Activated naive CD4-positive, alpha-beta T cell treated with anti-CD3 and anti-CD28 coated beads, Interleukin-2, amount 50 U/mL, for 72 hours (primary cell): ENCODE data around the gene RUNX3. TPM values are rescaled to one million over a fixed set of nuclear protein-coding genes. Genes with fewer than 3 reads are reported as not detected.
"Not testable (repeated sequence)": the region's sequence is repeated elsewhere in the genome, so short reads cannot be mapped to it uniquely, and the experiment has no call there.

Experiments
- ATAC-seq, 2 donors: fragments of 150-1000 bp; cut with Tn5 transposase; 2 replicates each; pipeline ENCODE4 v1.10.0; 2021; ENCODE audit warnings: mild to moderate bottlenecking in 2 of 2, moderate library complexity in 2 of 2
- DNase-seq, 2 donors: peaks; one replicate each; pipeline ENCODE4 v3.0.0; 2021 to 2022; ENCODE audit warnings: low spot score in 2 of 2
- H3K27ac Mint-ChIP-seq, 2 donors: one replicate each; pipeline ENCODE4 v1.8.0; 2022; ENCODE audit warnings: mild to moderate bottlenecking in 2 of 2, mixed read lengths in 2 of 2
- H3K36me3 Mint-ChIP-seq, 2 donors: one replicate each; pipeline ENCODE4 v1.8.0; 2022; ENCODE audit warnings: mixed read lengths in 2 of 2
- H3K9me3 Mint-ChIP-seq, 2 donors: one replicate each; pipeline ENCODE4 v1.8.0; 2022; ENCODE audit warnings: mixed read lengths in 2 of 2
- total RNA-seq, 2 donors: library from RNA; stranded (reverse); gene quantifications; one replicate each; pipeline ENCODE4 v1.2.3, GENCODE V29; 2022

The RUNX3 gene
- 100 to 1,000 TPM; 119 to 136 TPM for total RNA-seq

DNA sequence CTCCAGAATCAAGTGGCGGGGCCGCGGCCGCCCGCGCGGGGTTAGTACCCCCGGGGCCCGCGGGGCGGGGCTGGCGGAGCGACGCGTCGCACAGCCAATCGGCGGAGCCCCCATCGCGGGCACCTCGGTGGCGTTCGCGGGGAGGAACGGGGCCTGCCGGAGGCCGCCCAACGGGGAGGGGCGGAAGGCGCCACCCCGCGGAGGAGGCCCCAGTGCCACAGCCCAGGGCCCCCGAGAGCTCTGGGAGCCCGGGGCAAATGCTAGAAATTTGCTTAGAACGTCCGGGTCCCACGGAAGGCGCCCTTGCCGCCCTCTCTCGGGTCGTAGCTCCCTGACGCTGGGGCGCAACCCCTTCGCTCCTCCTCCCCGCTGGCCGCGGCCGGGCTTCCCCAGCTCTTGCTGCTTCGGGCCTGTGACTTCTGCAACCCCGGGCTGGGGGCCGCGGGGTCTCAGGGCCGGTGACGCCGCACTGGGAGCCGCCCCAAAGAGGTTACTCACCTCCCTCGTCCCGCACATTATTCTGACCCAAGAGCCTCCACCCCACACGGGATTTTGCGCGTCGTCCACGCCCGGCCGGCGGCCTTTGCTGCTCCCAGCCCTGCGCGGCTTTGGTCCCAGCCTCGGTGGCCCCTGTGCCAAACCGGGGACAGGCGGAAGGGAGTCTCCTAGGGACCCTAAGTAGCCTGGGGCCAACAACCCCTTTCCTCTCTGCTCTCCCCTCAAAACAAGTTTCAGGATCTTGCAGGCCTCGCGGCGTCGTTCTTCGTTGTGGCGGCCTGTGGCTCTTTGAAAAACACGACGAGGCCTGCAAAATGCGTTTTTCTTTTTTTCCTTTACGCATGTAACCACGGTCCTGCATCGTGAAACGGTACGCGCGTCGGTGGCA lies at the start of gene RUNX3:
Gene RUNX3 (minus strand): TSS at position 17 of the 886 bp plus-strand sequence. CDS start 408 bp downstream, outside the sequence.
- peak; percentile 76 to 85 for ATAC-seq
- Mint-ChIP-seq H3K9me3 (no peaks in the 10 kb centered on the region), H3K27ac (peak within 1 kb of the TSS; percentile 86 to 96), H3K36me3 (peaks cover 41 to 42% of the 10 kb centered on the region in 2 donors)
- peak; percentile 93 to 94 for DNase-seq

DNA sequence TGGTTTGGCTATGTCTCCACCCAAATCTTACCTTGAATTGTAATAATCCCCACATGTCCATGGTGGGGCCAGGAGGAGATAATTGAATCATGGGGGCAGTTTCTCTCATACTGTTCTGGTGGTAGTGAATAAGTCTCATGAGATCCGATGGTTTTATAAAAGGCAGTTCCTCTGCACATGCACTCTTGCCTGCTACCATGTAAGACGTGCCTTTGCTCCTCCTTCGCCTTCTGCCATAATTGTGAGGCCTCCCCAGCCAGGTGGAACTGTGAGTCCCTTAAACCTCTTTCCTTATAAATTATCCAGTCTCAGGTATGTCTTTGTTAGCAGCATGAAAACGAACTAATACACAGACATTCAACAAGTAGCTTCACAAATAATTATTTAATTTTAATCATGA lies 49.2 kb upstream of the RUNX3 start:
- ATAC-seq, DNase-seq: not testable (repeated sequence)
- Mint-ChIP-seq H3K27ac (peak overlapping the region in 1 of 2 donors; percentile 86), H3K36me3 (peaks cover 35 to 37% of the 10 kb centered on the region in 2 donors), H3K9me3 (peaks cover 26 to 34% of the 10 kb centered on the region in 2 donors)

DNA sequence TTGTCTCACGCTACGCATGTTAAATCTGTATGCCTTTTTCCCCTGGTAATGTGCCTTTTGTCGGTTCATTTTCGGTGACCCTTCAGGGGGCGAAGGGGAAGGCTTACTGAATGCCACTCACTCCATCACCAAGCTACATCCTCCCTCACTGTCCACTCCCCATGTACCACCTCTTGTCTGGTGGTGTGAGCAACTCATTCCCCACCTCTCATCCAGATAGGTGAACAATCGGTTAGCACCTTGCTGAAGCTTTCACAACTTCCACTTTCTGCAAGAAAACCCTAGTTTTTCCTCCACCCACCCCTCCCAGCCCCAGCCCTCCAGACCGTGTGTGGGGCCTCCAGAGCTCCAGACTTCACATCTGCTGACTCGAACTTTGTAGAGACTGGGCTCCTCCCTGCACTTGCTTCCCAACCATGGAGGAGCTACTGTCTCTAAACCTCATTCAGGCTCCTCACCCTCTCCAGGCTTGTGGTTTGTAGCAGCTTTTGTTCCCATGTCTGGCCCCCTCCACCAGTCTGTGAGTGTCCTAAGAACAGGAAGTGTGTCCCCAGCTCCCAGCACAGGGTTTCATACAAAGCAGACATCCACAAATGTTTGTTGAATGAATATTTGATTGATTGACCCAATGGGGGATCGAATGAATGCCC lies 48.4 kb upstream of the RUNX3 start:
- H3K27ac Mint-ChIP-seq, result peak overlapping the region; percentile 18 to 50
- H3K36me3 Mint-ChIP-seq, result peaks cover 39 to 40% of the 10 kb centered on the region in 2 donors
- ATAC-seq, result peak; percentile 19 to 56
- no peak for DNase-seq
- peaks cover 28 to 38% of the 10 kb centered on the region in 2 donors for H3K9me3 Mint-ChIP-seq

DNA sequence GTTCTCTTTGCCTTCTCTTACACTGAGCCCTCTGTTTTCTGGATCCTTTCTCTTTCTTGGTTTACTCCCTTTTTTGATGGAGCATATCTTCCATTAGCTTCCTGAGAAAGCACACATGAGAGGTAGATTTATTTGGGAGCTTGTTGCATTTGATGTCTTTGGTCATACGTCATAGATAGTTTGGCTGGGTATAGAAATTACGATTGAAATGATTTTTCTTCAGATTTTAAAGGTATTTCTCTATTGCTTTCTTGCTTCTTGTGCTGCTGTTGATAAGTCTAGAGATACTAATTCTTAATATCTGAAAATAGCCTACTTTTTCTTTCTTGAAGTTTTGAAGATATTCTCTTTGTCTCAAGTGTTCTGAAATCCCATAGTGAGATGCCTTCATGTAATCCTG lies 45.3 kb upstream of the RUNX3 start:
- DNase-seq (no peak), ATAC-seq (no peak)
- peaks cover 28 to 38% of the 10 kb centered on the region in 2 donors for H3K9me3 Mint-ChIP-seq
- H3K27ac Mint-ChIP-seq, result no peak overlapping the region
- H3K36me3 Mint-ChIP-seq, result peaks cover 44 to 47% of the 10 kb centered on the region in 2 donors

DNA sequence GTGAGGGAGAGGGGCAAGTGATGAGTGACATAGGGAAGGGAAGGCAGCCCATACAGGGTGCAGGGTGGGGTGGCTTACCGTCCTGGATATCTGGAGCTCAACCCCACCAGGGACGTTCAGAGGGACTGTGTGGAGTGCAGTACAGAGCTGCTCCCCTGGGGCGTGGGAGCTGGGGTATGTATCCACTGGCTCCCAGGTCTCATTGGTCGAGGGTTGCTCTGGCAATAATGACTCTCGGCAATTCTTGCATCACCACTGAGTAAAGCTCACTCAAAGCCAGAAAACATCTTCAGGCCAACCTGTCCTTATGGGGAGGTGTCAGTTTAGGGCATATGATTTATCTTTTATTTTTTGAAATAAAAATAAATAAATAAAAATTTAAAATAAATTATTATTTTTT lies 43.2 kb upstream of the RUNX3 start:
- no peak for DNase-seq
- H3K36me3 Mint-ChIP-seq, result peaks cover 43 to 46% of the 10 kb centered on the region in 2 donors
- H3K27ac Mint-ChIP-seq, result peak overlapping the region in 1 of 2 donors; percentile 76
- ATAC-seq, result peak; percentile 60 to 70
- H3K9me3 Mint-ChIP-seq, result peaks cover 28 to 37% of the 10 kb centered on the region in 2 donors

DNA sequence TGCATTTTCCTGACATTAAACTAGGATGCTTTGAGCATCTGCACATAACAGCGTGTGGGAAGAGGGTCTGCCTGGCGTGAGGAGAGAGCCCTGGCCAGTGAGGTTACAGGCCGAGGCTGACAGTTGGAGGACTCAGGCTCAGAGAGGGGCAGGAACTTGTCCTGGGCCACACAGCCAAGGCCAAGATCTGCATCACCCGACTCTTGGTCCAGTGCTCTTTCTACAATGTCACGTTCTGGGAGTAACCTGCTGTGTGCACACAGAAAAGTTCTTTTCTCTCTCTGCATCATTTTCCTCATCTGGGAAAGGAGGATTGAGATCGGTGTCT lies 42.8 kb upstream of the RUNX3 start:
- Mint-ChIP-seq H3K9me3 (peaks cover 28 to 33% of the 10 kb centered on the region in 2 donors), H3K27ac (peak overlapping the region in 1 of 2 donors; percentile 76), H3K36me3 (peaks cover 38 to 42% of the 10 kb centered on the region in 2 donors)
- no peak for DNase-seq
- ATAC-seq, result no peak

DNA sequence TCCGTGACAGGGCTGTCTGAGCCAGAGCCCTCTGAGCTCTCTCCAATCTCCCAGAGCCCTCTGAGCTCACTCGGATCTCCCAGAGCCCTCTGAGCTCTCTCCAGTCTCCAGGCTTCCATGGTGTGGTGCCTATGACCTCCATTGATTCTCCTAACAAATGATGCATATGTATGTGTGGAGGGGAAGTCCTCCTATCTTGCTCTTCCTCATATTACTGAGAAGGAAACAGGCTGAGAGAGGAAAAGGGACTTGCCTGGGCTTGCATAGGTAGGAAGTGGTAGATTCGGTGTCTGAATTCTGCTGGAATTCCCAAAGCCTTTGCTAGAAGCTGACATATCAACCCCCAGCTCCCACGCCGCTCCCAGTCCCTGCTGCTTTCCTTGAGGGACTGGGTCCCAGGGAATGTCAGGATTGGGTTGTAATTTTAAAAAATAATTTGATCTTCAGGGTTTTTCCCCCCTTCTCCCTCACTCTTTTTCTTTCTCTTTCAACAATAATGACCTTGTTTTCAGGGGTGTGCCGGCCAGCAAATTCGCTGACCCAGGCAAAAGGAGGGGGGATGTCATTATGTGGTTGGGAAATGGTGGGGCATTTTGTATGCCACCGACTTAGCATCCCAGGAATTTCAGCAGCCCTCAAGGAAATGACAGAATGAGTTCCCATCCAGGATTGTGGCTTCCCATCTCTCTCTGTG lies 42.3 kb upstream of the RUNX3 start:
- Mint-ChIP-seq H3K36me3 (peaks cover 37 to 39% of the 10 kb centered on the region in 2 donors), H3K9me3 (peaks cover 28 to 32% of the 10 kb centered on the region in 2 donors), H3K27ac (peak overlapping the region in 1 of 2 donors; percentile 76)
- DNase-seq, result no peak
- ATAC-seq, result peak in 1 of 2 donors; percentile 54

DNA sequence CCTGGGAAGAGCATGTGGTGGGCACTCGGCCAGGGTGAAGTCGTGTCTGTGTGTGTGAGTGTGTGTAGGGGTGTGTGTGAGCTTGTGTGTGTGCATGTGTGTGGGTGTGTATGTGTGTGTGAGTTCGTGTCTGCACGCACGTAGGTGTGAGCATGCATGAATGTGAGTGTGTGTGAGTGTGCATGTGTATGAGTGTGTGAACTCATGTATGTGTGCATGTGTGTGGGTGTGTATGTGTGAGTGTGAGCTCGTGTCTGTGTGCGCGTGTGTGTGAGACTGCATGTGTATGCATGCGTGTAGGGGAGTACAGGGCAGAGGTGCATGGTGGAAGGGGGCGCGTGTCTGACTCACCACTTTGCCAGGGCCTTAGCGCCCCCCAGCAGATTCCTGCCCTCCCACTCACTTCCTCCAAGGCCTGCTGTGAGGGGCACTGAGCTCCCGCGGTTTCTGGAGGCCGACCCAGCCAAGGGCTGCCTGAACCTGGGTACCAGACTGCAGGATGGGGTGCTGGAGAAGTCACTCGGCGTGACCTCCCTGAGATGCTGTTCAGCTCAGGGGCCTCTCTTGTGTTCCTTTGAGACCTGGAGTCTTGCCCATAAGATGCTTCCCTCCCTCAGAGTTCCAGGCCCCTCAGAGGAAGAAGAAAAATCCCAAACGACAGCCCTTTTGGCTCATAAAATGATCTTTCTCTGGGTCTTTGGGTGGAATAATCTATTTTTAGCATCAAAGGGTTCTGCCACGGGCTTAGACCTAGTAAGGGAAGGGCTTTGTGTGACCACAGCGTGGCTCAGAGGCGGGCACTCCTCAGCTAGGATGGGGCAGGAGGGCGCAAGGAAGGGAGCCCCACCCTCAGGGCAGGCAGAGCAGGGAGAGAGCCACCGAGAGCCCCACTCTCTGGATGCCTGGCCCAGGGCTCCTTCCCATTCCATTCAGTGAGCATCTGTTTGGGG lies 41.1 kb upstream of the RUNX3 start:
- peak in 1 of 2 donors; percentile 17 for ATAC-seq
- no peak for DNase-seq

DNA sequence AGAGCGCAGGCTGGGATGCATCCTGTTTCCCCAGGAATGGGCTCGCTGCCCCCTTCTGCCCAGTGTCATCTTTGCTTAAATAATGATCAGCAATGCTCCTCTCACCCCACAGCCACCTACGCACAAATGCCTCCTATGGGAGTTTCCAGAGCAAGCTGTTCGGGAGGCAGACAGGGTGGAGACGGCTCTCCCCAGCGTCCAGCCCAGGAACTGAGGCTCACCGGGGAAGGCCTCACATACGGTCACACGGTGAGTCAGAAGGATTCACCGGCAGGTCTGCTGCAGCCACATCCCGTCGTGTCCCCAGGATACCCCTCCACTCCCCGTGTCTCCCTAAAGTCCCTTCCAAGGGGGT lies 40.3 kb upstream of the RUNX3 start:
- DNase-seq, result no peak
- ATAC-seq, result no peak
- H3K36me3 Mint-ChIP-seq, result peaks cover 20 to 22% of the 10 kb centered on the region in 2 donors
- H3K9me3 Mint-ChIP-seq, result peaks cover 14 to 15% of the 10 kb centered on the region in 2 donors
- H3K27ac Mint-ChIP-seq, result peak overlapping the region in 1 of 2 donors; percentile 76

More for the DNA sequence above, 41.1 kb upstream of the RUNX3 start:
- Mint-ChIP-seq H3K9me3 (peaks cover 20 to 23% of the 10 kb centered on the region in 2 donors), H3K27ac (peak overlapping the region; percentile 75 to 76), H3K36me3 (peaks cover 29 to 30% of the 10 kb centered on the region in 2 donors)

DNA sequence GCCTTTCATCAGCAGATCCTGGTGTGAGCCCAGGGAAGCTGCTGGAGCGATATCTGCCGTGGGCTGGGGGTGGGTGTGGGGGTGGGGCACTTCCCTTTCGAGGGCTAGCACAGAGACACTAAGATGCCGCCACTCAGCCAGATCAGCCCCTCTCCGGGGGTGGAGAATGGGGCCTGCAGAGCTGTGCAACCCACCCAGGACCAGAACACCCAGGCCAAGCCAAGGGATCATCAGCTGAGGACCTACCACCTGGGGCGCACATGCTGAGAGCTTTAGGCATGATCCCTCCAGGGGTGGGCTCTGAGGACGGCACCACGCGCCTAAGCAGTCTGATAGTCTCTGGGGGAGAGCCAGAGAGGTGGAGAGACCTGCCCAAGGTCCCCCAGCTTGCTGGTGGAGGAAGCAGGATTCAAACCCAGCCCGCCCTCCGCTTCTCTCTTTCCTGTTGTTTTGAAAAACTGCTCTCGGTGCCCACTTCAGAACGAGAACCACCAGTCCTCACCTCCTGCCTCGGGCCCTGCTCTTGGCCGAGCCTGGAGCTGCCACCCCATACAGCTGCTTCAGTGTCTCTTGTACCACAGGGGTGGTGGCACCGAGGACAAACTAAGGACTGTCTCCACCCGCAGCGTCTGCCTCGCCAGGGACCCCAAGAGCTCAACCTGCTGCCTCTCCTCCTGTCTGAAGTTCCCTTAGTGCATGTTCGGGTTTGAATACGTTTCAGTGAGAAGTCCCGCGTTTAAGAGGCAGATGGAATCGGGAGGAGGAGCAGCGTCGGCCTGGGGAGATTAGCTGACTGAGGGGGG lies 39.7 kb upstream of the RUNX3 start:
- H3K27ac Mint-ChIP-seq, result peak overlapping the region in 1 of 2 donors; percentile 76
- H3K9me3 Mint-ChIP-seq, result peaks cover 8 to 9% of the 10 kb centered on the region in 2 donors
- H3K36me3 Mint-ChIP-seq, result peaks cover 16 to 17% of the 10 kb centered on the region in 2 donors
- ATAC-seq, result no peak
- no peak for DNase-seq

DNA sequence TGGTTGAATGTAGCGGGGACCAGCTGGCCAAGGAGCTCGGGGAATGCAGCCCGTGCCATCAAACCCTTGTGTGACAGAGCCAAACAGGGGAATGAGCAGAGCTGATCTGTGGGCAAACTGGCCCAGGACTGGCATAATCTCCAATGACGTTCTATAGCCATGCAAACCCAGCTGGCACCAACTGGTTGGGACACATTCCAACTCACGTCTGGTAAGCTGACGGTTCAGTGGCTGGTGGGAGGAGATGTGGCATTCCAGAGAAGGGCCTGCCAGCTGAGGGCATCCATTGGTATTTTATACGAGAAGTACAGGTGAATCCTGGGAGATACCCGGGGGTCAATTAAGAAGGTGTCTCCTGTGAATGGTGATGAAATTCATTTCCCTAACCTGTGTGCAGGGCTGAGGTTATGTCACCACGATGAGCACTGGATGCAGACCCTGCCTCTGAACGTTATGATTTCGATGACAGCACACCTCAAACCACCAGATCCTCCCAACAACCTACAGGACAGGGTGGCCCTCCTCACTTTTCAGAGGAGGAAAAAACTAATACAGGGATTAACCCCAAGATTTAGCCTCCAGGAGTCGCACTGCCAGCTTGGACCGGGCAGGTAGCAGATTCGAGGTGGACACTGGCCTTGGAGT lies 39.0 kb upstream of the RUNX3 start:
- Mint-ChIP-seq H3K9me3 (peaks cover under 1 to 2% of the 10 kb centered on the region in 2 donors), H3K36me3 (peaks cover 16 to 17% of the 10 kb centered on the region in 2 donors), H3K27ac (peak overlapping the region in 1 of 2 donors; percentile 29)
- ATAC-seq, result no peak
- DNase-seq, result no peak

DNA sequence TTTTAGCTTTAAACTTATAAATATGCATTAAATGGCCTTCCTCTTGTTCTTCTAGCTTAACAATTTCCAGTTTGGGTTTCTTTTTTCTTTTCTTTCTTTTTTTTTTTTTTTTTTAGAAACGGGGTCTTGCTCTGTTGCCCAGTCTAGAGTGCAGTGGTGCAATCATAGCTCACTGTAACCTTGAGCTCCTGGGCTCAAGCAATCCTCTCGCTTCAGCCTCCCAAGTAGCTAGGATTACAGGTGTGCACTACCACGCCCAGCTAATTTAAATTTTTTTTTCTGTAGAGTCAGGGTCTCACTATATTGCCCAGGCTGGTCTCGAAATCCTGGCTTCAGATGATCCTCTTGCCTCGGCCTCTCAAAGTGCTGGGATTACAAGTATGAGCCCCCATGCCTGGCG lies 37.9 kb upstream of the RUNX3 start:
- ATAC-seq (no peak), DNase-seq (no peak)
- peaks cover 23 to 24% of the 10 kb centered on the region in 2 donors for H3K36me3 Mint-ChIP-seq
- no peaks in the 10 kb centered on the region for H3K9me3 Mint-ChIP-seq
- H3K27ac Mint-ChIP-seq, result peak overlapping the region; percentile 62 to 95

DNA sequence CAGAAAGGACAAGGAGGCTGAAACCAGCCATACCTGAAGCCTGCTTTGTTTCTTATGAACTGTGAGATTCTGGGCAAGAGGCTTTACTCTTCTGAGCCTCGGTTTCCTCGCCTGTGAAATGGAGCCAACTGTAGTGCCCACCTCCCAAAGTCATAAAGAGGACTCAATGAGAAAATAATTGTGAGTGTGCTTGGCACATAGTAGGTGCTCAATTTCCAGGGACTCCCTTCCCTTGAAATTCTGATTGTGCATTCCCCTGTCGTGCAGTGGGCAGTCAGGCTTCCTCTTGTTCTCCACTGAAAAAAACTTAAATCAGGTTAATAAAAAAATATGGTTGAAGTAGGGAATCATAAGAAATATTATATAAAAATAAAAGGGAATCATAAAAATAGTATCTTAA lies 37.5 kb upstream of the RUNX3 start:
- Mint-ChIP-seq H3K36me3 (peaks cover 24% of the 10 kb centered on the region in 2 donors), H3K9me3 (no peaks in the 10 kb centered on the region), H3K27ac (peak overlapping the region in 1 of 2 donors; percentile 95)
- ATAC-seq, result no peak
- no peak for DNase-seq

DNA sequence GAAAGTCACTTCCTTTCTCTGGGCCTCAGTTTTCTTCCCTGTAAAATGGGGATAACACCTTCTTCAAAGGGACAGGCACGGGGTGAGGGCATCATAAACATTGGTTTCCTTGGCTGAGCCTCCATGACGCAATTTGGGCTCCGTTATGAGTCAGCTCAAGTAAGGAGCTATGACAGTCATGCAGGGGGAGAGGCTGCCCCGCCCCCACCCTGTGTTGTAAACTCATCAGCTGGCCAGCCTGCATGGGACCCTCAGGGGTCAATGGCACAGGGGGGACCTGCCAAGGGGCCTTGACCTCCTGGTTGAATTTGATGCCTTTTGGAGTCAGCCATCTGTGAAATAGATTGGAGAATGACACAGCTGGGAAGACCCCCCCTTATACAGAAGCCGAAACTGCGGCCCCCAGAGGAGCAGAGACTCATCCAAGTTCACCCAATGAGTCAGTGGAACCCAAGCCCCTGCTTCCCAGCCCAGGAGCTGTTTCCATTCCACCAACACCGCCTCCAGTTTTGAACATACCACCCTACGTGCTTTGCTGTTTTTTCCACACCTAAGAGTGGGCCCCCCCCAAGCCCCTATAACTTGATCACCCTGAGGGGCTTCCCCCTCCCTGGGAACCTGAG lies 36.8 kb upstream of the RUNX3 start:
- peak overlapping the region; percentile 93 to 95 for H3K27ac Mint-ChIP-seq
- ATAC-seq (peak; percentile 60 to 63), DNase-seq (peak; percentile 75 to 93)
- peaks cover 31% of the 10 kb centered on the region in 2 donors for H3K36me3 Mint-ChIP-seq
- H3K9me3 Mint-ChIP-seq, result no peaks in the 10 kb centered on the region
